Testis (tissue), 3 donors: ENCODE data around the gene TBL1X. TPM values are rescaled to one million over a fixed set of nuclear protein-coding genes. Genes with fewer than 3 reads are reported as not detected.

ENCODE experiments used
- DNase-seq: peaks from one replicate; pipeline ENCODE4 v3.0.0-alpha.2; 2019
- H3K27ac ChIP-seq, 2 donors: fragments of 200-600 bp; sonication (generic); one replicate each; pipeline ENCODE4 v1.5.1; 2019
- H3K27me3 ChIP-seq: fragments of 200-600 bp; sonication (generic); one replicate; pipeline ENCODE4 v1.5.1; 2019
- H3K36me3 ChIP-seq: fragments of 200-600 bp; sonication (generic); one replicate; pipeline ENCODE4 v1.5.1; 2017; ENCODE audit warnings: low read depth; ENCODE audit errors: missing control alignments
- H3K4me1 ChIP-seq: fragments of 200-600 bp; sonication (generic); one replicate; pipeline ENCODE4 v1.5.1; 2019
- H3K4me3 ChIP-seq, 2 donors: fragments of 200-600 bp; sonication (generic); one replicate each; pipeline ENCODE4 v1.5.1; 2017 to 2019
- H3K9me3 ChIP-seq: fragments of 200-600 bp; sonication (generic); one replicate; pipeline ENCODE4 v1.5.1; 2017
- POLR2A ChIP-seq: fragments of 450-650 bp; IDR thresholded peaks from one replicate; pipeline ENCODE4 v1.6.1; 2017; ENCODE audit warnings: antibody characterized with exemption, mild to moderate bottlenecking, moderate library complexity
- WGBS, 2 donors: methylation state at CpG; one replicate each; pipeline ENCODE4 v1.1.5; 2018; 5-methylcytosine and 5-hydroxymethylcytosine counted together
- intact Hi-C: fragments of 100-400 bp; cut with DNase I; formaldehyde crosslinking; loops from one replicate; pipeline ENCODE4 v1.15.1; 2023; ENCODE audit warnings: low total_unique reads
- polyA plus RNA-seq: library from polyadenylated mRNA; stranded (reverse); fragments of 350-450 nt; fragmentation: Illumina TruSeq; extraction: RNeasy Lipid Tissue Mini Kit (QIAGEN cat#74804); gene quantifications from one replicate; pipeline ENCODE4 v1.2.3, GENCODE V29; 2014; ENCODE audit warnings: low read depth, low replicate concordance; ENCODE audit not compliant: insufficient read depth
- total RNA-seq, 2 donors: library from RNA; depleted of rRNA; stranded (reverse); fragments of >200 nt; gene quantifications; one replicate each; pipeline ENCODE4 v1.2.3, GENCODE V29; 2016
- TF ChIP-seq, protein P1 (sequence below), 3 experiments: fragments of 450-650 bp in 2 of 3; fragments of 200-600 bp in 1 of 3; sonication (generic) in 1 of 3; IDR thresholded peaks; one replicate each; pipeline ENCODE4 v1.5.1; 2016 to 2019; ENCODE audit warnings: antibody characterized with exemption in 3 of 3, mild to moderate bottlenecking in 2 of 3, moderate library complexity in 1 of 3

The TBL1X gene
- total and polyA plus RNA-seq, 3 donors from 2014 or later = 24.0 to 69.2 (median 48.1) TPM

DNA sequence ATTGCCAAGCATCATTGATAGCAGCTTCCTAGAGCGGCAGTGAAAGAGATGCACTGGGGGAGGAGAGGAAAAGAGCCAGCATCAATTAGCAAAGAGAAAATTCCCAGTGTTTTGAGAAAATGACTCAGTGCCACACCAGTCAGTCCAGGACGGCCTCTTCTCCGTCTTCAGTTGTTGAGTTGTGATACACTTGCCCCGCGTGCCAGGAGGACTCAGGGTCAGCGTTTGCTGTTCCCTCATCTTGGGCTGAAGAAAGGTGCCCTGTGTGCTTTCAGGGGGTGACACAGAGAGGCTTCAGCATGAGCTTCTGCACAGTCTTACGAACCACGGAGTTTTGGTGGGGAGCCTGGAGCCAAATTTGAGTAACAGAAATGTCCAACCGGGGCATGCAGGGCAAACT is 218.5 kb downstream of the TBL1X start:
- H3K27ac ChIP-seq = no peak overlapping the region
- no peak for DNase-seq
- WGBS, 2 donors = 86 to 95% methylated on average over 2 to 9 of the region's 9 CpGs
- H3K4me1 ChIP-seq = no peaks in the 10 kb centered on the region
- intact Hi-C loops = no loop called here
- no peak overlapping the region for H3K4me3 ChIP-seq
- no peaks in the 10 kb centered on the region for H3K9me3 ChIP-seq
- no peaks in the 10 kb centered on the region for H3K27me3 ChIP-seq
- TF ChIP-seq, protein P1, sequence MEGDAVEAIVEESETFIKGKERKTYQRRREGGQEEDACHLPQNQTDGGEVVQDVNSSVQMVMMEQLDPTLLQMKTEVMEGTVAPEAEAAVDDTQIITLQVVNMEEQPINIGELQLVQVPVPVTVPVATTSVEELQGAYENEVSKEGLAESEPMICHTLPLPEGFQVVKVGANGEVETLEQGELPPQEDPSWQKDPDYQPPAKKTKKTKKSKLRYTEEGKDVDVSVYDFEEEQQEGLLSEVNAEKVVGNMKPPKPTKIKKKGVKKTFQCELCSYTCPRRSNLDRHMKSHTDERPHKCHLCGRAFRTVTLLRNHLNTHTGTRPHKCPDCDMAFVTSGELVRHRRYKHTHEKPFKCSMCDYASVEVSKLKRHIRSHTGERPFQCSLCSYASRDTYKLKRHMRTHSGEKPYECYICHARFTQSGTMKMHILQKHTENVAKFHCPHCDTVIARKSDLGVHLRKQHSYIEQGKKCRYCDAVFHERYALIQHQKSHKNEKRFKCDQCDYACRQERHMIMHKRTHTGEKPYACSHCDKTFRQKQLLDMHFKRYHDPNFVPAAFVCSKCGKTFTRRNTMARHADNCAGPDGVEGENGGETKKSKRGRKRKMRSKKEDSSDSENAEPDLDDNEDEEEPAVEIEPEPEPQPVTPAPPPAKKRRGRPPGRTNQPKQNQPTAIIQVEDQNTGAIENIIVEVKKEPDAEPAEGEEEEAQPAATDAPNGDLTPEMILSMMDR (IDR thresholded peaks at IDR 0.05) = no peak
- TF ChIP-seq POLR2A = no peak
- no peaks in the 10 kb centered on the region for H3K36me3 ChIP-seq

GRCh38 chrX:9687899-9688298 is 223.0 kb downstream of the TBL1X start:
- H3K4me1 ChIP-seq = no peaks in the 10 kb centered on the region
- H3K9me3 ChIP-seq = no peaks in the 10 kb centered on the region
- 96 to 100% methylated on average over 1 to 27 of the region's 27 CpGs for WGBS, 2 donors
- H3K27ac ChIP-seq = no peak overlapping the region
- no peaks in the 10 kb centered on the region for H3K27me3 ChIP-seq
- TF ChIP-seq, protein P1 (IDR thresholded peaks at IDR 0.05) = no peak
- TF ChIP-seq POLR2A = no peak
- H3K4me3 ChIP-seq = no peak overlapping the region
- intact Hi-C loops = no loop called here
- H3K36me3 ChIP-seq = no peaks in the 10 kb centered on the region
- no peak for DNase-seq

- no peak for TF ChIP-seq POLR2A
- TF ChIP-seq, protein P1 (IDR thresholded peaks at IDR 0.05) = no peak
- H3K9me3 ChIP-seq = no peaks in the 10 kb centered on the region
- H3K4me1 ChIP-seq = no peaks in the 10 kb centered on the region
- H3K27ac ChIP-seq = no peak overlapping the region
- H3K36me3 ChIP-seq = no peaks in the 10 kb centered on the region
- intact Hi-C loops = no loop called here
- no peaks in the 10 kb centered on the region for H3K27me3 ChIP-seq
- 99 to 100% methylated on average over 1 to 17 of the region's 24 CpGs for WGBS, 2 donors
- no peak overlapping the region for H3K4me3 ChIP-seq
- no peak for DNase-seq
Observed at GRCh38 chrX:9688833-9689232, 224.0 kb downstream of the TBL1X start.

DNA sequence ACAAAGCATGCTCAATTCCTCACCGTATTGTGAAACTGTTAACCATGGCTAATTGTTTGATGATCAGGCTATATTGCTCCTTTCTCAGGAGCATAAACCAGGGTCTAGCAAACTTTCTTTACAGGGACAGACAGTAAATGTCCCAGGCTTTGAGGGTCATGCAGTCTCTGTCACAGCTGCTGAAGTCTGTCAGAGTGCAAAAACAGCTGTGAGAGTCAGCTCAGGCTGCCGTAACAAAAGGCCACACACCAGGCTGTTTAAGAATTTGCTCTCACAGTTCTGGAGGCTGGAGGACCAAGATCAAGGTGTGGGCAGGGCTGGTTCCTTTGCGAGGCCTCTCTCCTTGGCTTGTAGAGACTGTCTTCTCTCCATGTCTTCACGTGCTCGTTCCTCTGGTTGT is 225.2 kb downstream of the TBL1X start:
- H3K27ac ChIP-seq = no peak overlapping the region
- no peaks in the 10 kb centered on the region for H3K36me3 ChIP-seq
- H3K27me3 ChIP-seq = no peaks in the 10 kb centered on the region
- H3K4me1 ChIP-seq = no peaks in the 10 kb centered on the region
- H3K4me3 ChIP-seq = no peak overlapping the region
- no peaks in the 10 kb centered on the region for H3K9me3 ChIP-seq
- TF ChIP-seq POLR2A = no peak
- TF ChIP-seq, protein P1 (IDR thresholded peaks at IDR 0.05) = no peak
- intact Hi-C loops = no loop called here
- WGBS, 2 donors = 96 to 100% methylated on average over 5 of the region's 5 CpGs
- no peak for DNase-seq

DNA sequence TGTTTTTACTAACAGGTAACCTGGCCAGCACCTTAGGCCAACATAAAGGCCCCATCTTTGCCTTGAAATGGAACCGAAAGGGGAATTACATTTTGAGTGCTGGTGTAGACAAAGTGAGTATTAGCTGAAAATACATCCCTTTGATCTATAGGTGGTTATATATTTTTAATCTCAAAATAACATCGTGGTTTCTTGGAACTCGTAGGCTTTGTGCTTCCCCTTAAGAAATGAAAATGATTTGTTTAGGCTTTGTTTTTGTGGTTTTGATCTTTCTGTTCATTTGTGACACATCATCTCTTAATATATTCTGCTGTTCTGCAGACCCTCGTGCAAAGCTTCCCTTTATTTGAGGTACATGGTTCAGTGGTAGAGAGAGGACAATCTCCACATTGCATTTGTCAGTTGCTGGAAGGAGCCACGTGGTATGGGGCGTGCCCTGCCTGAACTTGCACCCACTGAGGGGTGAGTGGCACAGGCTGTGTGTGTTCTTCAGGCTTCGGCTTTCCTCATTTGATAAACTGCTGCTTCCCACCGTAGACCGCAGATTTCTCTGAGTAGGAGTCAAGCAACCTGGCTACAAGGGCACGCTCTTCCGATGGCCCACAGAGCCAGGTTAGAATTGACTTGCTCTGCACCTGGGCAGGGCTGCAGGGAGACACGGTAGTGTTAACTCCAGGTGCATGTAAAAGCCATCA is 228.6 kb downstream of the TBL1X start:
- WGBS, 2 donors = 92 to 94% methylated on average over 4 to 12 of the region's 12 CpGs
- Histone ChIP-seq H3K36me3 (no peaks in the 10 kb centered on the region), H3K27ac (no peak overlapping the region), H3K9me3 (no peaks in the 10 kb centered on the region), H3K4me3 (no peak overlapping the region), H3K27me3 (no peaks in the 10 kb centered on the region), H3K4me1 (no peaks in the 10 kb centered on the region)
- intact Hi-C loops = no loop called here
- DNase-seq = no peak
- TF ChIP-seq POLR2A = no peak
- TF ChIP-seq, protein P1 (IDR thresholded peaks at IDR 0.05) = no peak
